ENCODE data around the gene B4GALNT4. TPM values are rescaled to one million over a fixed set of nuclear protein-coding genes. Genes with fewer than 3 reads are reported as not detected.

Gene B4GALNT4
- total RNA-seq, 2 experiments from 2014 or later: 4.2 to 6.0 TPM

GRCh38 chr11:377174-377865 is 8.0 kb downstream of the B4GALNT4 start:
- CTCF ChIA-PET: no interaction called here

GRCh38 chr11:377883-378500 is 8.7 kb downstream of the B4GALNT4 start:
- no peak overlapping the region for H3K4me3 Mint-ChIP-seq
- H3K36me3 ChIP-seq (ENCODE audit: insufficient read depth, low read length): no peaks in the 10 kb centered on the region
- no peak overlapping the region for H3K27ac ChIP-seq (ENCODE audit: low read depth in 1 of 2, low read length in 2 of 2)
- H3K4me1 ChIP-seq (ENCODE audit: insufficient read depth, low read length): no peaks in the 10 kb centered on the region
- no peak overlapping the region for H3K27ac Mint-ChIP-seq
- H3K27me3 Mint-ChIP-seq: peaks cover 17% of the 10 kb centered on the region
- peaks cover 0 to 8% of the 10 kb centered on the region in 2 experiments for H3K9me3 ChIP-seq (ENCODE audit: control insufficient read depth in 1 of 2, insufficient read depth in 1 of 2, low read length in 2 of 2)
- ATAC-seq (ENCODE audit: poor library complexity): no peak
- ChIA-PET CTCF (no interaction called here), POLR2A (no interaction called here)
- H3K9me3 Mint-ChIP-seq: peaks cover 2% of the 10 kb centered on the region
- H3K36me3 Mint-ChIP-seq (ENCODE audit: low read depth): no peaks in the 10 kb centered on the region
- no peak overlapping the region for H3K4me3 ChIP-seq (ENCODE audit: low read length)
- DNase-seq: no peak
- intact Hi-C loops (cut with DNase I, micrococcal nuclease): no loop called here
- no peaks in the 10 kb centered on the region for H3K27me3 ChIP-seq (ENCODE audit: control insufficient read depth in 1 of 2, insufficient read depth in 2 of 2, low read length in 2 of 2)
- peaks cover 4% of the 10 kb centered on the region for H3K4me1 Mint-ChIP-seq (ENCODE audit: low read depth)
- no peak for TF ChIP-seq CTCF (IDR thresholded peaks at IDR 0.05)

More at GRCh38 chr11:377174-377865, 8.0 kb downstream of the B4GALNT4 start:
- Histone ChIP-seq H3K4me1 (ENCODE audit: insufficient read depth, low read length) (no peaks in the 10 kb centered on the region), H3K36me3 (ENCODE audit: insufficient read depth, low read length) (no peaks in the 10 kb centered on the region), H3K27me3 (ENCODE audit: control insufficient read depth in 1 of 2, insufficient read depth in 2 of 2, low read length in 2 of 2) (no peaks in the 10 kb centered on the region), H3K4me3 (ENCODE audit: low read length) (no peak overlapping the region), H3K27ac (ENCODE audit: low read depth in 1 of 2, low read length in 2 of 2) (no peak overlapping the region), H3K9me3 (ENCODE audit: control insufficient read depth in 1 of 2, insufficient read depth in 1 of 2, low read length in 2 of 2) (peaks cover 0 to 8% of the 10 kb centered on the region in 2 experiments)
- ATAC-seq (ENCODE audit: poor library complexity): no peak
- Mint-ChIP-seq H3K36me3 (ENCODE audit: low read depth) (no peaks in the 10 kb centered on the region), H3K27me3 (peaks cover 15% of the 10 kb centered on the region), H3K4me1 (ENCODE audit: low read depth) (peaks cover 4% of the 10 kb centered on the region), H3K4me3 (no peak overlapping the region), H3K9me3 (peaks cover 2% of the 10 kb centered on the region), H3K27ac (no peak overlapping the region)
- intact Hi-C loops (cut with DNase I, micrococcal nuclease): no loop called here
- TF ChIP-seq CTCF (IDR thresholded peaks at IDR 0.05): no peak
- POLR2A ChIA-PET: no interaction called here
- DNase-seq: no peak

- Mint-ChIP-seq H3K9me3 (no peaks in the 10 kb centered on the region), H3K4me3 (no peak overlapping the region), H3K36me3 (ENCODE audit: low read depth) (no peaks in the 10 kb centered on the region), H3K27ac (no peak overlapping the region), H3K4me1 (ENCODE audit: low read depth) (peaks cover 4% of the 10 kb centered on the region), H3K27me3 (peaks cover 20% of the 10 kb centered on the region)
- H3K27me3 ChIP-seq (ENCODE audit: control insufficient read depth in 1 of 2, insufficient read depth in 2 of 2, low read length in 2 of 2): no peaks in the 10 kb centered on the region
- ChIA-PET CTCF (no interaction called here), POLR2A (no interaction called here)
- H3K4me1 ChIP-seq (ENCODE audit: insufficient read depth, low read length): no peaks in the 10 kb centered on the region
- no peak overlapping the region for H3K27ac ChIP-seq (ENCODE audit: low read depth in 1 of 2, low read length in 2 of 2)
- ATAC-seq (ENCODE audit: poor library complexity) (no peak), DNase-seq (no peak)
- intact Hi-C loops (cut with DNase I, micrococcal nuclease): no loop called here
- H3K9me3 ChIP-seq (ENCODE audit: control insufficient read depth in 1 of 2, insufficient read depth in 1 of 2, low read length in 2 of 2): peaks cover 0 to 8% of the 10 kb centered on the region in 2 experiments
- H3K36me3 ChIP-seq (ENCODE audit: insufficient read depth, low read length): no peaks in the 10 kb centered on the region
- no peak for TF ChIP-seq CTCF (IDR thresholded peaks at IDR 0.05)
- no peak overlapping the region for H3K4me3 ChIP-seq (ENCODE audit: low read length)
These were observed 10.2 kb downstream of the B4GALNT4 start for GRCh38 chr11:379205-380094.

All from CD4-positive, alpha-beta T cell (primary cell).